ENCODE results near the gene XCL2.
"Not testable (repeated sequence)": the region's sequence is repeated elsewhere in the genome, so short reads cannot be mapped to it uniquely, and the experiment has no call there.

XCL2 gene

DNA sequence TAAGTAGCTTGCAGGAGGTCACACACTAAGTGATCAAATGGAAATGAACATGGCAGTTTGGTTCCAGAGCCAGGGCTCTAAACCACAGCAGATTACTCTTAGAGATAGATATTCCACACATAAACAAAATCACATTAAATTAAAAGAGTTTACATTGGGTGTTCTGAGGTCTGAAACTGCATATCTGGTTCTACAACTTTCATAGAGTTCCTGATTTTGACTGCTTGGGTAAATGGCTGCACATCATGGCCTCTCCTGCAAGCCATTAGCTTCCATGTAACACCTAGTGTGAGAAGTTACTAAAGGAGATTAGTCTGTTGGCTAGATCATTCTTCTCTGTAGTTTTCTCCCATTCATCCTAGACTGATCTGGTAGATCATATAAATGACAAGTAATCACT lies 12.8 kb upstream of the XCL2 start:
- no peak for DNase-seq (ENCODE audit: low spot score)

DNA sequence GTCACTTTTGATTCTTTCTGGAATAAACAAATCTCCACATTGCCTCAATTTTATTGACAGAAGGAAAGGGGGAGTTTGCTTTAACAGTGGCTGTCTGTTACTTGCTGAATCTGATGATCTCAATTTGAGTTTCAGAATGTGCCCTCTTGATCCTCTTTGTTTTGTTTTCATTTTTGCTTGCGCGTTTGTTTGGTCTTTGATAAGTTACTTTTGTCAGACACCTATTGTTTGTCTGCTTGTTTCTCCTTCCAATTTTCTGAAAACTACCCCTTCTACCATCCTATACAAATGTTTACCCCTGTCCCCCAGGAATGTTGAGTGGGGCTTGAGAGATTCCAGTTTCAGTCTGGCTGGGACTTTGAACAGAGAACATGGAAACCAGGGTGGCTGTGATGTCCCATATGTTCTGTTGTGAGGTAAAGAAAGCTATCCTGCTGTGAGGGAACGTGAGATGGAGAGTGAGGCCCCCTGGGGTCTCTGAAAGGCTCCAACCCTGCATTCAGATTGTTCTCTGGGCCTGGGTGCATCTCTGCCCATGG lies 11.8 kb upstream of the XCL2 start:
- DNase-seq (ENCODE audit: low spot score) = no peak

DNA sequence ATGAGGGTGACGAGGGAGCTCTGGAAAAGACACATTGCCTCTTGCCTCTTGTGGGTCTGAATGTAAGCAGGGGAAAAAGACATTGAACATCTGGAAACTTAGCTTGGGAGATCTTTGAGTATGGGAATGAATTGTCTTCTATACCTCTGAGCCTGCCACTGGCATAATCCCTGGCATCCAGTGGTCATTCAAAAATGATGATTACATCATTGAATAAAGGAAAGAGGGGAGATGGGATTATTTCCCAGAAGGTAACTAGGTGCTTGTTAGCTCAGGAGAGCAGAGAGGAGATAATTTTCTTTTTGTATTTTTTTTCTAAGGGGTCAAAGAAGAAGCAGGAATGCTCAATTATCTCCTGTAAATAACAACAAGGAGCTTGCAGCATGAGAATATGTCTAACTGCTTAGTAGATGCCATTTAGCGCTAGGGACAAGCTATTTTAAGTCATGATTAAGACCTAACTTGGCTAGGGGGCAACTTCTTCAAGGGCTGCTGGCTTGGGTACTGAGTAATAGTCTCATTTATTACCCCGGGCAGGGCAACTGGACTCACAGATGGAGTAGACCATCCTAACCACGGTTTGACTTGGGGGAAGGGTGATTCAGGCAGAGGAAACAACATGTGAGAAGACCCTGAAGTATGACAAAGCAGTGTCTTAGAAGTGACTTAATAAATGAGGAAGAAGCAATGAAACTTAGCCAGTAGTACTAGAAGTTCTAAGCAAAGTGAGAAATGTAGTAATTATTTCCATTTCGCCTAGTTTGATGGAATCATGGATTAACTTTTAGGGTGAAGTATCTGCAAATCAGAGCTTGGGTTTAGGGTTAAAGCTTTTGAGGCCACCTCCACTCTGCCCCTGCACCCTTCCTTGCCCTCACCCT lies 11.0 kb upstream of the XCL2 start:
- no peak for DNase-seq (ENCODE audit: low spot score)

DNA sequence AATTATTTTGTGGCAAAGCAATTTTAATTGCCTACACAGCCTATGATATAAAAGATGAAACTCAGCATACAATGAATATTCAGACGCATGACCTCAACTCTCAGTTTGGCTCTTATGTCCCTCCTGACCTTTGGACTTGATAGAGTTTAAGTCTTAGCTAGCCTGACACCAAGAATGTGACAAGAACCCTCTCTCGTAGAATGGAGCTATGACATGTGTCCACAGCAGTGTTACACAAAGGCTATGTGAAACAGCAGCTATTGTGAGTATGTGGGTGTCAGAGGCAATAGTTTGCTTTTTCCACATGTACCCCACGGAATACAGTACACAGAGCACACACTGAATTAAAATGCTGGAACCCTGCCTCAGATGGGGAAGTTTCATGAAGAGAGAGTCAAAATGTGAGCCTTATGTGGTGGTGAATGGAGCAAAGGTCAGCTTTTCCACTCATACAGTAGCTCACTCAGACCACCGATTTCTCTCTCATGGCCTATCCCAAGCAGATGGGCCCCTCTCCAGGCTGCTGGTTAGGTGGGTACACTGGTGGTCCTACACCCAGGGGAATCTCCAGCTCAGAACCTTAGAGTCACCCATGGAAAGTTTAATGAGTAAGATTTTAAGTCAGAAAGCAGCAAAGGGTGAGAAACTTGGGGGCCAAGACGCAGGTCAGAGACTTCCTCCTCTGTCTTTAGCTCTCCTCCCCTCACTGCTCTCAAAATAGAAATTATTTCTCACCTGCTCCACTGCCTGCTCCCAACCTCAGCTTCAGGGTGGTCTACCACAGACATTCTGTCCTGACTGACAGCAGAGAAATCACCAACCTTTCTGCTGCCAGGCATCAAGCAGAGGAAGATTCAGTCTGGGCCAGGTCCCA lies 10.1 kb upstream of the XCL2 start:
- DNase-seq (ENCODE audit: low spot score) = no peak

DNA sequence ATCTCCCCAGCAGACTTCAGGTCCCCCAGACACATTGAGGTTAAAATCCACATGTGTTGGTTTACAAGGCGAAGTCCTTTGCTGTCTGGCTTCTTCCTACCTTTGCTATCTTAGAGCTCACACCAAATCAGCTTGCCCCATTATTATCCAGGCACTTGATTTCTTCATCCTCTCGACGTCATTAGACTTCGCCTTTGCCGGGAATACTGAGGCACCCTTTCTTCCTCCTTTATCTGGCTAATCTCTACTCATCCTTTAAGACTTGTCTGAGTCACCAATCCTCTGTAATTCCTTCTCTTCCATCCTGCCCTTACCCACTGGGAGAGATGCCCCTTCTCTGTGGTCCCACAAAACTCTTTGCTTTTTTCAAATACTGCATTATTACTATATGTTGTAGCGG lies 9.2 kb upstream of the XCL2 start:
- DNase-seq (ENCODE audit: low spot score) = no peak

DNA sequence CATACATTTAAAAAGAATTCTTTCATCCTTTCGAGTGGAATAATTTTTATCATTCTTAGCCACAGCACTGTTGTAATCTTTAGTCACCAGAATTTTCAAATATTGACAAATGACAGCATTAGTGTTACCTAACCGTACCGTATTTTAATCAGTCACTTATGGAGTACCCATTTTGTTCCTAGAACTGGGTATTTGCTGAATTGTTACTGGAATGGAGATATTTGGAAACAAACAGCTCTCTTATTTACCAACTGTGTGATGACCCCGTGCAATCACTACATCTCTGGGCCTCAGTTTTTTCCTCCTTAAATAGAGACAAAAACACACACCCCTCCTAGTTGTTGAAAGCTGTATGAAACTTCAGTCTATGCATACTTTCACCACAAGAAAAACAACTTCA lies 7.9 kb upstream of the XCL2 start:
- DNase-seq (ENCODE audit: low spot score) = no peak

DNA sequence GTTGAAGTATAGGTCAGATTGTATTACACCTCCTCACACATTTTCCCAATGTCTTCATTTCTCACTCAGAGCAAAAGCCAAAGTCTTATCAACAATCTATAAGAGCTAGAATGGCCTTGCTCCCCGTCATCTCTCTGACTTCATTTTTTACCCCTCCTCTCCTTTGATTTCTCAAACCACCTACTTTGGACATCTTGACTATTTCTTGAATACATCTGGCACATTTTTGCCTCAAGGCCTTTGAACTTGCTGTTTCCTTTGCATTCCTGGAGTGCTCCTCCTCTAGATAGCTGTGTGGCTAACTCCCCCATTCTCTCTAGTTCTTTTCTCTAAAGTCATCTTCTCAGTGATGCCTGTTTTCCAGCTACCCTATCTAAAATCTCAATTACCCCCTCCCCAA lies 7.2 kb upstream of the XCL2 start:
- DNase-seq (ENCODE audit: low spot score) = no peak

DNA sequence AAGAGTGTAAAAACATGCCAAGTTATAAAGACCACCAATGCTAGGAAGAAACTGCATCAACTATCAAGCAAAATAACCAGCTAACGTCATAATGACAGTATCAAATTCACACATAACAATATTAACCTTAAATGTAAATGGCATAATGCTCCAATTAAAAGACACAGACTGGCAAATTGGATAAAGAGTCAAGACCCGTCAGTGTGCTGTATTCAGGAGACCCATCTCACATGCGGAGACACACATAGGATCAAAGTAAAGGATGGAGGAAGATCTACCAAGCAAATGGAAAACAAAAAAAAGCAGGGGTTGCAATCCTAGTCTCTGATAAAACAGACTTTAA lies 2.7 kb upstream of the XCL2 start:
- not testable (repeated sequence) for DNase-seq (ENCODE audit: low spot score)

DNA sequence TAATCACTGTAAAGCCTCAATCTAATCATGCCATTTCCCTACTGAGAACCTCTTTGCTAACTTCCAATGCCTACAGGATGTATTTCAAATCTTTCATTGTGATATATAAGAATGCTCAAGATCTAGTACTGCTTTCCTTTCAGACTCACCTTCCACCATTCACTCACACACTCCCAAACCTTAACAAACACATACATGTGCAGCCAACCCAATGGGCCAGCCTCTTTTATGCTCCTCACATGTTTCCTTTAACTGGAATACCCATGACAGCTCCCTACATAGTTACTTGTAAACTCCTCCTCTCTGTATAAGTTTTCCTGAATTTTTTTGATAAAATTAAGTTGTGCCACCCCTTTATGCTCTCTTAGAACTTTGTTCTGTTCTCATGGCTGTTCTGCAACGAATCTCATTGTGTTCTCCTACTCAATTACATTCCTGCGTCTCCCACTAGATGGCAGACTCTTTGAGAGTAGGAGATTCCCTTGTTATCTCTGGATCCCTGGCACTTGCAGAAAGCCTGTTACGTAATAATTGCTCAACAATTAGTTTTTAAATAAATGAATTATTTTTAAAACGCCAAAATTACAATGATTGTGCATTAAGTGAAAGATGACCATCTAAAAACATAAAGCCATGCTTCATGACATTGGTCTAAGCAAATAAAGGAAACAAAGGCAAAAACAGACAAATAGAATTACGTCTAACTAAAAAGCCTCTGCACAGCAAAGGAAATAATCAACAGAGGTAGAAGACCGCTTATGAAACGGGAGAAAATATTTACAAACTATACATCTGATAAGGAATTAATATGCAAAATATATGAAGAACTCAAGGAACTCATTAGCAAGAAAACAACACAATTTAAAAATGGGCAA lies 2.1 kb upstream of the XCL2 start:
- not testable (repeated sequence) for DNase-seq (ENCODE audit: low spot score)

DNA sequence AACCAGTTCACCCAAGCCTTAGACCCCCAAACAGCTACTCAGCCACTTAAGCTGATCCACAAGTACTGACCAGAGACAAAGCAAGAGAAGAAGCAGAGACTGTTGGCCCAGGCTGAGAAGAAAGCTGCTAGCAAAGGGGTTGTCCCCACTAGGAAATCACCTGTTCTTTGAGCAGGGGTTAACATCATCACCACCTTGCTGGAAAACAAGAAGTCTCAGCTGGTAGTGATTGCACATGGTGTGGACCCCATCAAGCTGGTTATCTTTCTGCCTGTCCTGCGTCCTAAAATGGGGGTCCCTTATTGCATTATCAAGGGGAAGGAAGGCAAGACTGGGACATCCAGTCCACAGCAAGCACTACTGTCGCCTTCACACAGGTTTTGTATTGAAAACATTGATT lies 819 bp downstream of the XCL2 start:
- DNase-seq (ENCODE audit: low spot score) = not testable (repeated sequence)

DNA sequence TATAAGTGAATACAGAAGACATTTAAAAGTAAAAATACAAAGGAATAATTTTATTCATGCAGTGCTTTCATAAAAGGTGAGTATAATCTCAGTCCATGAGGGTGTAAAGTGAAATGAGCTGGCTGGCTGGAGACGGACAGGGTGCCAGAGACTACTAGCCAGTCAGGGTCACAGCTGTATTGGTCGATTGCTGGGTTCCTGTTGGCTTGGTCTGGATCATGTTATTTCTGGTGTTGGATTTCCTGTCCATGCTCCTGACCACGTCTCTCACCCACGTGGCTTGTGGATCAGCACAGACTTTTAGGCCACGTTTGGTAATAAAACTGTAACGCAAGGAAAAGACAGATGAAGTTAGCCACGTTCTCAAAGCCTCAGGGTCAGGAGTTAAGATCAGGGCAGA lies 3.0 kb downstream of the XCL2 start:
- not testable (repeated sequence) for DNase-seq (ENCODE audit: low spot score)

DNA sequence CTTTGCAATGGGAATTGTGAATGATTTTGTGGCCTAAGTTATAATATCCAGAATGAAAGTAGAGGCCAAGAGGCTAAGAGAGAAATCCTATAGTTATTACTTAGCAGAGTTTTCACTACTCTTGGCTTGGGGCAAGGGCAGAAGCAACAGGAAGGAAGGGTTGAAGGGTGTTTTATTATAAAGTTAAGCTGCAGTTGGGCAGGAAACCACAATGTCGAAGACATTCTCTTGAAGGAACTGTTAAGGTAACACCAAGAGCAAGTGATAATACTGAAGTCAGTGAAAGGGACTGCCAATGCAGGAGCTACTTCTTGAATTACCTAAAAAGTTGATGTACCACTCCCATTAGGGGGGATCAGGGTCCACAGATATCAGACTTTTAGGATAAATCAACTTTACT lies 8.3 kb downstream of the XCL2 start:
- DNase-seq (ENCODE audit: low spot score) = no peak

DNA sequence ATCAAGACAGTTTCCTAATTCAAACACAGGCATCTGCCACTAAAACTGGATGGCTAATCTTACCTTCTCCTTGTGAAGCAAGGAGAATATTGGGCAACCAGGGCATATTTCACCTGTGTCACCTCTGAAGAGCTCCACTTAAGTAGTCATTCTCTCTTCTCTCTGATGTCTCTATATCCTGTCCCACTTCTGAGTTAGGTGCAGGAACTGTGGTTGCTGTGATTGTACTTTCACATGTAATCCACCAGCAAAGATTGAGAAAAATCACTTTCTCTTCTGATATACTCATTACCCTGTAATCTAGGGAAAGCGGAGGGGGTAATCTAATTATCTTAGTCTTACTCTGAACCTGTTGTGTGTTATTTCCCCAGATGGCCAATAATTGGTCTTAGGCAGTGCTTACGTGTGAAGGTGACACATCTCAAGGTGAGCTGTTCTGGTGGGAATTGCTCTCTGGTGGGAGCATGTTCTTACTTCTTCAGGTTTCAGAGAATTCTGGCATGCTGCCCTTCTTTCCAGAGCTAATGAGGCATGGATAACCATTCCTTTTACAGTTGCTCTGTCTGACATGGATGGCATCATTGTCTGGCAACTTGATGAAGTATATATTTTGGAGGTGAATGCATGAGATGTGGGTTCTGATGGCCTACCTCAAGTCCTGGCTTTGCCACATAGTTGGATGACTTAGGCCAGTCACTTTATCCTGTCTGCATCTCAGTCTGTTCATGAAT lies 12.0 kb downstream of the XCL2 start:
- no peak for DNase-seq (ENCODE audit: low spot score)

DNA sequence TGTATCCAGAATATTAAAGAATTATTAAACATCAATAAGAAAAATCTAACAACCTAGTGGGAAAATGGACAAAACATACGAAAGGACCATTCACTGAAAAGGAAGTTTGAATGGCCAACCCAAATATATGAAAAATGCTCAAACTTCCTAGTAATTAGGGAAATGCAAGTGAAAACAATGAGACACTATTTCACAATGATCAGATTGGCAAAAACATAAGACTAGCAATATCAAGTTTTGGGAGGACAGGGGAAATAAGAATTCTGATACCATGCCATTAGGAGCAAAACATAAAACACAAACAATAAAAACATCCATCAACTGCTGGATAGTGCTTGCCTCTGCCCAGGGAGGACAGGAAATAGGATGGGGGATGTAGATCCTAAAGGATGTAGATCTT lies 14.3 kb downstream of the XCL2 start:
- DNase-seq (ENCODE audit: low spot score) = no peak

DNA sequence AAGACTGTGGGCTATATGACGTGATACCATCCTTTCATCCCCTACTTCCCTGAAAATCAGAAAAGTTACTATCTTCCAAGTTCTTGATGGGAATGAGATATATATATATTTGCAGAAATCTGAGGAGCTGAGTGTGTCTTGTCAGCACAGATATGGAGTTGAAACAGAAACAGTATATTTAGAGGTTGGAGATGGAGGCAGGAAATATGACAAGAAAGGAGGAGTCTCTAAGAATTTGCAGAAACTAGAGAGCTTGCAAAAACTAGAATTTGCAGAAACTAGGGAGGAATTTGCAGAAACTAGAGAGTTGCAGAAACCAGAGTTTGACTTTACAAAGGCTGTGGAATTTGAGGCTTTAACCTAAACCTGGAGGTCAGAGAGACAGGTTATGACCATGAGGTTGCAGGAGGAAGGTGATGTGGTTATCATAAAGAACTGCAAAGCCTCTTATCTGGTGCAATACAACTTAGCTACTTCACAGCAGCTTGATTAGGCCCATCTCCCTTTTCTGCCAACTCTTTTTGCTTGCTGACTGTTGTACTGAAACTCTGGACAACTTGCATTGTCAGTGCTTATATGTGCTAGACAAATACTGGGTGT lies 22.3 kb downstream of the XCL2 start:
- no peak for DNase-seq (ENCODE audit: low spot score)

DNA sequence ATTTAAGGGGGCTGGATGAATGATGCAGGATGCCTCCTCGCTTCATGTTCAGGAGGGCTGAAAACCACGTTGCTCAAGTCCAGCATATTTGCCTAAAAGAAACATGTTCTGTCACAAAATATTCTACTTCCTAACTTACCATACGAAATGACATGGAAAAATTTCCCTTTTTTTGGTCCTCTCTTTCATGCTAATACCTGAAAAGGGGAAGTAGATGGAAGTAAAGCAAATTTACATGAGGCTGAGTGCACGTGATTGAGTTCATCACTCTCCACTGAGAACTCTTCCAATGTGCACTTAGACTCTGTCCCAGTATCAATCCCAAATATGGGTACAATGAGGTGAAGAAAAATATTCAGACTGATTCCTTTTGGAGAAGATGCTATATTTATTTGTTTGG lies 23.0 kb downstream of the XCL2 start:
- DNase-seq (ENCODE audit: low spot score) = no peak

DNA sequence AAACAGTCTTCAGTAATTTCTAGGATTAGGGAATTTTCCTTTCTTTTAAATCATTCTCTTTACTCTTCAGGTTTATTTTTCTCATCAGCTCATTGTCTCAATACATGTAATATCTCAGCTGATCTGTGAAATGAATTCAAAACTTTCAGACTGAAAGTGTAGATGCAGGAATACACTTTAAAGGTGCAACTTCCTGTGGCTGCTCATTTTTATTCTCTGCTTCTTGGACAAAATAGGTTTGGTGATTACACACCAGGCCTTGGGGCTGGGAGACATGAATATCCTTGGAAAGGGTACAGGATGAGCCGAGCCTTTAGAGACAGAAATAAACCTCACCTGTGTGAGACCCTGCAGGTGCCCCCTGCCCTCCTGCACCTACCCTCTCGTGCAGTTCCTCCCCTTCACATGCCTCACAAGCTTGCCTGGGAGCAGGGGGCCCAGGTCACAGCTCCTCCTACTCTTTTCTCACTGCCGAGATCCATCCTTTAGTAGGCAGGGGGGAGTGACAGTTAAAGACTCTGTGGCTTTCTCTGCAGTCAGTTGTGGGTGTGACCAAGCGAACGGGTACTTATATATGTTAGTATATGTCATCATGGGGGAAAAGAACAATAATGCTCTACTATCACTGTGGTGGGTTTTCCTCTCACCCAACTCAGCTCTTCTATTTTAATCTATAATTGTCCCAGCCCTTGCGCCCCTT lies 23.6 kb downstream of the XCL2 start:
- no peak for DNase-seq (ENCODE audit: low spot score)

DNA sequence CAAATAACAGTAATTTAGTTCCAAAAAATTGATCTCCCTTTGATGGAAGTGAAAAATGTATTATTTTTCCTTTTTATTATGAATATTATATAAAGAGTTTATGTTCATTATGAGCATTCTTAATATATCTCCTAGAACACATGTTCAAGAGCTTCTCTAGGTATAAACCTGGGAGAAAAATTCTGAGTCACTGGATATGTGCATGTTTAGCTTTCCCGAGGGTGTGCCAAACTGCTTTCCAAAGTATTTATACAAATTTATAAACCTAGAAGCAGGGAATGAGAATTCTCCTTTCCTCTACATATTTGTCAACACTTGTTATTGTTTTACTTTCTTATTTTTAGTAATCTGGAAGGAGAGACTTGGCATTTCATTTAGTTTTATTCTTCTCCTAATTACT lies 25.0 kb downstream of the XCL2 start:
- no peak for DNase-seq (ENCODE audit: low spot score)

DNA sequence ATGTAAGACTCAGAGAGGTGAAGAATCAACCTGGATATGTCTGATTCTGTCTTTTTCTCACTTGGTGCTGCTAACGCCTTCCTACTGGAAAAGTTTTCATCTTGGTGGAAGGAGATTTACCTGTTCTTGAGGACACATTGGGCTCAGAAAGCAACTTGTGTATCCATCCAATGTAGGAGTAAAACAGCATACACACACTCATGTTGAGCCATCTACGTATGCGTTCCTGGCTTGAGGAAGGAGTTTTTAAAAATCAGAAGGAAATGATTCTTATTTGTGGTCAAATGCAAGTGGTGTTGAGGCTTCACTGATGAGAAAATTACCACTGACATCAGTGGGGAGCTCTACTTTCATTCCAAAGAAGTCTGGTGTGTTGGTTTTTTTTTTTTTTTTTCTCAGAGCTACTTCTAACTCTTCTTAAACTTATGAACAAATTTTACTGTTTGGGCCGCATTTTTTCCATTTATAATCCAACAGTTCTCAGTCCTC lies 25.6 kb downstream of the XCL2 start:
- DNase-seq (ENCODE audit: low spot score) = no peak

DNA sequence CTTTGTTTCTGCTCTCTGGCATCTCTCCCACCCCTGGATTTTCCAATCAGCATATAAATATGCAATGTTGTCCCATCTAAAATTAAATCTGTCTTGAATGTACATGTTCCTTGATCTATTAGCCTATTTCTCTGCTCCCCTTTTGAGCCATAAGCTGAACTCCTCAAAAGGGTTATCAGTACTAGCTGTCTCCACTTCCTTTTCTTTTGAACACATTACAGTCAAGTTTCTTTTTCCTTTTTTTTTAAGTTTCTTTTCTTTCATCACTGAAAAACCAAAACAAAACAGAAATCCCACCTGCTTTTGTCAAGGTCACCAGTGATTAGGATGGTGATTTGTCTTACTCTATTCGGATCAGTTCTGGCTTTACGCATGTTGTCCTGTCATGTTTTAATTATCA lies 29.3 kb downstream of the XCL2 start:
- DNase-seq (ENCODE audit: low spot score) = no peak

All from germinal center (tissue), 1 donor.